ENCODE data around the gene RASAL1.
A peak's percentile ranks its signal among the peaks of the same experiment; 100 is the strongest.

The RASAL1 gene

DNA sequence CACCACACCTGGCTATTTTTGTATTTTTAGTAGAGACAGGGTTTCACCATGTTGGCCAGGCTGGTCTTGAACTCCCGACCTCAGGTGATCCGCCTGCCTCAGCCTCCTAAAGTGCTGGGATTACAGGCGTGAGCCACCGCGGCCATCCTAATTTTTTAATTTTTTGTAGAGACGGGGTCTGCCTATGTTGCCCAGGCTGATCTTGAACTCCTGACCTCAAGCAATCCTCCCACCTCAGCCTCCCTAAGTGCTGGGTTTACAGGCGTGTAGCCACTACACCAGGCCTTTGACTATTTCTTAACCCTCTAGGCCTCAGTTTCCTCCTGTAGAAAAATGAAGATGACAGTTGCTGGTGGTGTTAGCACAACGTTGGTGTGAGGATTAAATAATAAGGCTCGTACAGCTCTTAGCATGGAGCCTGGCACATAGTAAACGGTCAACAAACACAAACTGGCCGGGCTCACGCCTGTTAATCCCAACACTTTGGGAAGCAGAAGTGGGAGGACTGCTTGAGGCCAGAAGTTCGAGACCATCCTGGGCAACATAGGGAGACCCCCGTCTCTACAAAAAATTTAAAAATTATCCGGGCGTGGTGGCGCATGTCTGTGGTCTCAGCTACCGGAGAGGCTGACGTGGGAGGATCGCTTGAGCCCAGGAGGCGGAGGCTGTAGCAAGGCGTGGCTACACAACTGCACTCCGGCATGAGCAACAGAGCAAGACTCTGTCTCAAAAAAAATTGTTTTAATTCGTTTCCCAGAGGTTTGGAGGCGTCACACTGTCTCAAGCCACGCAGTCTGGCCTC lies 48.7 kb upstream of the RASAL1 start (continued):
- TF ChIP-seq ZFP41 (tag by site-specific recombination; IDR thresholded peaks at IDR 0.05; ENCODE audit: borderline replicate concordance) (no peak), ZNF549 (tag by site-specific recombination; IDR thresholded peaks at IDR 0.05) (no peak), SP7 (tag by site-specific recombination; IDR thresholded peaks at IDR 0.05) (no peak), EGR2 (tag by site-specific recombination; IDR thresholded peaks at IDR 0.05; ENCODE audit: low read depth) (0 out of 2 replicates have a peak, but pooled peaks have one; percentile 15), ZNF558 (tag by site-specific recombination; IDR thresholded peaks at IDR 0.05) (no peak), REPIN1 (tag by site-specific recombination; IDR thresholded peaks at IDR 0.05; ENCODE audit: low read depth) (no peak)

GRCh38 chr12:113183030-113183589 lies 47.5 kb upstream of the RASAL1 start:
- no peak for TF ChIP-seq KLF17 (tag by site-specific recombination; IDR thresholded peaks at IDR 0.05)
- TF ChIP-seq ZNF768 (tag by site-specific recombination; IDR thresholded peaks at IDR 0.05), result peak; percentile 60; the same call in 1 of the 2 replicates
- TF ChIP-seq ZNF350 (tag by site-specific recombination; IDR thresholded peaks at IDR 0.05), result no peak
- CTCF ChIA-PET, result interaction anchor here (0.7 to 1.7 kb wide), 2 partner anchors 9 to 342 kb away, joined by 3 to 11 read pairs; no protein-coding TSS in a partner anchor
- Histone ChIP-seq H3K4me1 (ENCODE audit: control insufficient read depth, insufficient read depth, low read length) (peaks cover 3% of the 10 kb centered on the region; the same call in 1 of the 2 replicates), H3K4me3 (ENCODE audit: low read depth, low read length) (no peak overlapping the region), H3K9me3 (ENCODE audit: control insufficient read depth, insufficient read depth, low read depth, low read length) (no peaks in the 10 kb centered on the region), H3K36me3 (ENCODE audit: control insufficient read depth in 2 of 2, insufficient read depth in 1 of 2, low read length in 2 of 2) (peaks cover 20 to 56% of the 10 kb centered on the region in 2 experiments), H3K27ac (ENCODE audit: extremely low read depth, low read depth, low read length) (no peak overlapping the region)
- POLR2A ChIA-PET, result no interaction called here

DNA sequence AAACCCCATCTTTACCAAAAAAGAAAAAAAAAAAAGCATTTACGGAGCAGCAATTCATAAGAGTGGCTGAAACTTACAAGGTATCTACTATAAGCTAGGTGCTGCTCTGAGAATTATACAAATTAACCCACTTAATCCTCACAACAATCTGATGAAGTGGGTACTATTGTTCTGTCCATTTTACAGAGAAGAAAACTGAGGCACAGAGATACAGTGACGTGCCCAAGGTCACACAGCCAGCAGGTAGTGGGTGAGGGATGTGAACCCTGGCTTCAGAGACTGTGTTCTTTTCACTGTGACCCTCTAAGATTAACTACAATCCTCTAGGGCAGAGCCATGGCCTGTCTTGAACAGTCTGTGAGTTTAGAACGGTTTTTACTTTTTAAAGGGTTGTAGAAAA lies 46.4 kb upstream of the RASAL1 start:
- ChIA-PET CTCF (no interaction called here), POLR2A (no interaction called here)
- Histone ChIP-seq H3K4me1 (ENCODE audit: control insufficient read depth, insufficient read depth, low read length) (peaks cover 3% of the 10 kb centered on the region; the same call in 1 of the 2 replicates), H3K9me3 (ENCODE audit: control insufficient read depth, insufficient read depth, low read depth, low read length) (no peaks in the 10 kb centered on the region), H3K27ac (ENCODE audit: extremely low read depth, low read depth, low read length) (no peak overlapping the region), H3K4me3 (ENCODE audit: low read depth, low read length) (no peak overlapping the region), H3K36me3 (ENCODE audit: control insufficient read depth in 2 of 2, insufficient read depth in 1 of 2, low read length in 2 of 2) (peaks cover 27 to 62% of the 10 kb centered on the region in 2 experiments)
- TF ChIP-seq ZNF335 (tag by site-specific recombination; conservative IDR thresholded peaks at IDR 0.05) (no peak), HOXC10 (CRISPR knock-in tag; IDR thresholded peaks at IDR 0.05) (no peak), OVOL3 (tag by site-specific recombination; IDR thresholded peaks at IDR 0.05) (no peak), ZNF394 (tag by site-specific recombination; IDR thresholded peaks at IDR 0.05; ENCODE audit: borderline replicate concordance) (no peak), ZNF221 (tag by site-specific recombination; IDR thresholded peaks at IDR 0.05; ENCODE audit: borderline replicate concordance) (no peak), KLF9 (tag by site-specific recombination; IDR thresholded peaks at IDR 0.05; ENCODE audit: low read depth) (no peak), INSM2 (tag by site-specific recombination; IDR thresholded peaks at IDR 0.05) (no peak), ZFHX2 (tag by site-specific recombination; conservative IDR thresholded peaks at IDR 0.05) (no peak), GLIS1 (tag by site-specific recombination; IDR thresholded peaks at IDR 0.05) (no peak), ZNF24 (tag by site-specific recombination; IDR thresholded peaks at IDR 0.05) (no peak), OSR2 (tag by site-specific recombination; IDR thresholded peaks at IDR 0.05) (no peak), ZNF623 (tag by site-specific recombination; IDR thresholded peaks at IDR 0.05) (no peak), GFI1B (tag by site-specific recombination; IDR thresholded peaks at IDR 0.05) (no peak), HOXD13 (CRISPR knock-in tag; IDR thresholded peaks at IDR 0.05; ENCODE audit: borderline replicate concordance) (no peak), ZNF549 (tag by site-specific recombination; IDR thresholded peaks at IDR 0.05) (no peak), ZNF169 (tag by site-specific recombination; IDR thresholded peaks at IDR 0.05) (no peak), ZNF747 (tag by site-specific recombination; IDR thresholded peaks at IDR 0.05) (no peak)
